SU-DHL-6 (cell line): ENCODE results near the gene DLG2.
"Not testable (repeated sequence)": the region's sequence is repeated elsewhere in the genome, so short reads cannot be mapped to it uniquely, and the experiment has no call there.

Experiments
- H2AFZ ChIP-seq: fragments of 200-600 bp; sonication (generic); 2 replicates; pipeline ENCODE4 v1.6.1; 2014; ENCODE audit warnings: low read depth, mild to moderate bottlenecking, moderate library complexity, mixed read lengths, antibody characterized with exemption, low read length; ENCODE audit not compliant: severe bottlenecking
- H3F3A ChIP-seq: fragments of 200-600 bp; shearing (Covaris generic); 2 replicates; pipeline ENCODE4 v1.6.0; 2016; ENCODE audit warnings: antibody characterized with exemption, mild to moderate bottlenecking; ENCODE audit not compliant: insufficient read depth
- H3K27ac ChIP-seq: fragments of 200-600 bp; sonication (generic); 2 replicates; pipeline ENCODE4 v1.5.1; 2016; ENCODE audit warnings: low read depth, mild to moderate bottlenecking, low read length, moderate library complexity, mixed read lengths
- H3K27me3 ChIP-seq: fragments of 200-600 bp; sonication (generic), shearing (Covaris generic); 2 replicates; pipeline ENCODE4 v1.6.0; 2014; ENCODE audit warnings: mild to moderate bottlenecking, low read length
- H3K36me3 ChIP-seq: fragments of 200-600 bp; sonication (generic); 2 replicates; pipeline ENCODE4 v1.6.1; 2014; ENCODE audit warnings: mild to moderate bottlenecking, low read length, mixed read lengths
- H3K4me2 ChIP-seq: fragments of 300-600, 200-600 bp; shearing (Covaris generic), sonication (generic); 2 replicates; pipeline ENCODE4 v1.6.0; 2014; ENCODE audit warnings: low read length, low read depth, mild to moderate bottlenecking; ENCODE audit not compliant: poor library complexity, severe bottlenecking
- H3K4me3 ChIP-seq: fragments of 200-600 bp; sonication (generic); 2 replicates; pipeline ENCODE4 v1.5.1; 2014; ENCODE audit warnings: antibody characterized with exemption, low read length, mild to moderate bottlenecking, mixed read lengths; ENCODE audit not compliant: insufficient read depth, poor library complexity, severe bottlenecking
- H3K79me2 ChIP-seq: fragments of 200-600 bp; sonication (generic); 2 replicates; pipeline ENCODE4 v1.6.1; 2014; ENCODE audit warnings: mild to moderate bottlenecking, low read length, moderate library complexity; ENCODE audit not compliant: insufficient read depth
- H3K9ac ChIP-seq: fragments of 200-600 bp; sonication (generic); 2 replicates; pipeline ENCODE4 v1.7.0; 2014; ENCODE audit warnings: mild to moderate bottlenecking, low read length
- H3K9me2 ChIP-seq: fragments of 200-600 bp; sonication (generic); replicated peaks from 2 replicates; pipeline ENCODE4 v1.6.1; 2014; ENCODE audit warnings: low read length; ENCODE audit not compliant: insufficient read depth
- H3K9me3 ChIP-seq: fragments of 200-600 bp; sonication (generic); 2 replicates; pipeline ENCODE4 v1.6.1; 2014; ENCODE audit warnings: low read length, mixed read lengths; ENCODE audit not compliant: insufficient read depth
- H4K20me1 ChIP-seq: fragments of 200-600 bp; sonication (generic); 2 replicates; pipeline ENCODE4 v1.6.1; 2014; ENCODE audit warnings: low read depth, mild to moderate bottlenecking, antibody characterized with exemption, low read length, moderate library complexity, mixed read lengths
- EZH2phosphoT487 ChIP-seq: fragments of 200-600 bp; sonication (generic), shearing (Covaris generic); conservative IDR thresholded peaks from 2 replicates; pipeline ENCODE4 v1.6.1; 2018; ENCODE audit warnings: mild to moderate bottlenecking, antibody characterized with exemption, low read length, moderate library complexity, mixed read lengths
- TF ChIP-seq, protein P1 (sequence below): fragments of 200-600 bp; sonication (generic); IDR thresholded peaks from one replicate; pipeline ENCODE4 v1.5.1; 2017; ENCODE audit warnings: antibody characterized with exemption, mild to moderate bottlenecking, low read length, moderate library complexity; ENCODE audit not compliant: insufficient read depth, poor library complexity, severe bottlenecking

DLG2 gene

DNA sequence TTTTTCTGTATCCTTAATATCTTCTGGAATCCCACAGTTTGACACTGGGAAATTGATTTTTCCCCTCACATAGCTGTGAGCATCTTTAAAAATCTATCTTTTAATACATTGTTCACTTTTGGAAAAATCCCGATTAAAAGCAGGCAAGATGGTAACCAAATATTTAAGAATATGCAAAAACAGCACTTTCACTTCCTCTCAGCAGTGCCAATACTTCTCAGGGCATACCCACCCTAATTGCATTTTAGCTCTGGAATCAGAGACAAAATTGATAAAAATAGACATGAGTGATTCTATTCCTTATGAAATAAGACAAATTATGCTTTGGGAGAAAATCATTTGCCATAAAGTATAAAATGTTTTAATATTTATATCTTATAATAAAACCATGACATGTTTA is 2172.5 kb downstream of the DLG2 start:
- Histone ChIP-seq H2AFZ (no peak overlapping the region), H4K20me1 (no peaks in the 10 kb centered on the region), H3F3A (no peaks in the 10 kb centered on the region), H3K36me3 (no peaks in the 10 kb centered on the region), H3K27ac (no peak overlapping the region), H3K27me3 (no peaks in the 10 kb centered on the region), H3K9me2 (no peaks in the 10 kb centered on the region), H3K4me3 (no peak overlapping the region), H3K4me2 (no peak overlapping the region), H3K9me3 (no peaks in the 10 kb centered on the region), H3K79me2 (no peaks in the 10 kb centered on the region), H3K9ac (no peak overlapping the region)
- no peak for TF ChIP-seq EZH2phosphoT487
- TF ChIP-seq, protein P1, sequence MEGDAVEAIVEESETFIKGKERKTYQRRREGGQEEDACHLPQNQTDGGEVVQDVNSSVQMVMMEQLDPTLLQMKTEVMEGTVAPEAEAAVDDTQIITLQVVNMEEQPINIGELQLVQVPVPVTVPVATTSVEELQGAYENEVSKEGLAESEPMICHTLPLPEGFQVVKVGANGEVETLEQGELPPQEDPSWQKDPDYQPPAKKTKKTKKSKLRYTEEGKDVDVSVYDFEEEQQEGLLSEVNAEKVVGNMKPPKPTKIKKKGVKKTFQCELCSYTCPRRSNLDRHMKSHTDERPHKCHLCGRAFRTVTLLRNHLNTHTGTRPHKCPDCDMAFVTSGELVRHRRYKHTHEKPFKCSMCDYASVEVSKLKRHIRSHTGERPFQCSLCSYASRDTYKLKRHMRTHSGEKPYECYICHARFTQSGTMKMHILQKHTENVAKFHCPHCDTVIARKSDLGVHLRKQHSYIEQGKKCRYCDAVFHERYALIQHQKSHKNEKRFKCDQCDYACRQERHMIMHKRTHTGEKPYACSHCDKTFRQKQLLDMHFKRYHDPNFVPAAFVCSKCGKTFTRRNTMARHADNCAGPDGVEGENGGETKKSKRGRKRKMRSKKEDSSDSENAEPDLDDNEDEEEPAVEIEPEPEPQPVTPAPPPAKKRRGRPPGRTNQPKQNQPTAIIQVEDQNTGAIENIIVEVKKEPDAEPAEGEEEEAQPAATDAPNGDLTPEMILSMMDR, result no peak

DNA sequence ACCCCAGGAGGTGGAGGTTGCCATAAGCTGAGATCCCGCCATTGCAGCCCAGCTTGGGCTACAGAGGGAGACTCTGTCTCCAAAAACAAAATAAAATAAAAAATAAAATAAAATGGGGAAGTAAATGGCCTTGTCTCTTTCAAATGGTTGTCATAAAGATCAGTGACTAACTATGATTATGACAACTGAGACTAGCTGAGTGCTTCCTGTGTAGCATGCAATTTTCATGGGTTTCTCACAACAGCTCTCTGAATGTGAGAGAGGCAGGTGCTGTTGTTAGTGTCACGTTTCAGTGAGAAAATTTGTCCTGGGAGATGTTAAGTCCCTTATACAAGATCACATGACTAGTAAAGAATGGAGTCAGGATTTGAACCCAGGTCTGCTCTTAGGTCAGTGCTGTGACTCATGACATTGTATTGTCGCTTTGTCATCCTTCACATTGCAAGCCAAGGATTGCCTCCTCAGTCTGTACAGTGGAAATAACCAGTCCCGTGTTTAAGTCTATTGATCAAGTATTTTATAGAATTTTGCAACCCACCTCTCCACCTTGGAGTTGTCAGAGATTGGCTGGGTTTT is 2177.7 kb downstream of the DLG2 start:
- H3K36me3 ChIP-seq, result no peaks in the 10 kb centered on the region
- H3F3A ChIP-seq, result no peaks in the 10 kb centered on the region
- no peaks in the 10 kb centered on the region for H3K9me2 ChIP-seq
- H3K9ac ChIP-seq, result no peak overlapping the region
- no peak overlapping the region for H3K4me3 ChIP-seq
- H2AFZ ChIP-seq, result no peak overlapping the region
- no peak for TF ChIP-seq EZH2phosphoT487
- TF ChIP-seq, protein P1, result no peak
- H3K9me3 ChIP-seq, result no peaks in the 10 kb centered on the region
- H3K79me2 ChIP-seq, result no peaks in the 10 kb centered on the region
- no peaks in the 10 kb centered on the region for H3K27me3 ChIP-seq
- no peaks in the 10 kb centered on the region for H4K20me1 ChIP-seq
- no peak overlapping the region for H3K27ac ChIP-seq
- H3K4me2 ChIP-seq, result no peak overlapping the region

DNA sequence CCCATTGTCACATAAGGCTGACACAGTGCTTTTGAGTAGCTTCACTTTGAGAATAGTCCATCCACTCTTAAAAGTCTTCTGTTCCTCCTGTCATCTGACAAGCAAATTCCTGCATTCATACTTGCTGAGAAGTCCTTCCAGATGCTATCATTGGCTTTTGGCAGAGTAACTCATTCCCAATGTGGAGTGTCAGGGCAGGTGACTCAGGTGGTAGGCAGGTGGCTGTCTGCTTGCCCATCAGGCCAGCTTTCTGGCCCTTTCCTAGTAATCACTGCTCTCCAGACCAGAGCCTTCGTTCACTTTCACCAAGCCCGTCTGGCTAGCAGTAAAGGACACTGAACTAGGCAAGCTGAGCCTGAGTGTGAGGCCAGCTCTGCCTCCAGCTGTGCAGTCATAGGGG is 2178.5 kb downstream of the DLG2 start:
- TF ChIP-seq, protein P1, result no peak
- TF ChIP-seq EZH2phosphoT487, result no peak
- Histone ChIP-seq H3K27me3 (no peaks in the 10 kb centered on the region), H3K27ac (no peak overlapping the region), H3F3A (no peaks in the 10 kb centered on the region), H2AFZ (no peak overlapping the region), H3K9me2 (no peaks in the 10 kb centered on the region), H3K79me2 (no peaks in the 10 kb centered on the region), H3K36me3 (no peaks in the 10 kb centered on the region), H4K20me1 (no peaks in the 10 kb centered on the region), H3K9me3 (no peaks in the 10 kb centered on the region), H3K4me2 (no peak overlapping the region), H3K4me3 (no peak overlapping the region), H3K9ac (no peak overlapping the region)

DNA sequence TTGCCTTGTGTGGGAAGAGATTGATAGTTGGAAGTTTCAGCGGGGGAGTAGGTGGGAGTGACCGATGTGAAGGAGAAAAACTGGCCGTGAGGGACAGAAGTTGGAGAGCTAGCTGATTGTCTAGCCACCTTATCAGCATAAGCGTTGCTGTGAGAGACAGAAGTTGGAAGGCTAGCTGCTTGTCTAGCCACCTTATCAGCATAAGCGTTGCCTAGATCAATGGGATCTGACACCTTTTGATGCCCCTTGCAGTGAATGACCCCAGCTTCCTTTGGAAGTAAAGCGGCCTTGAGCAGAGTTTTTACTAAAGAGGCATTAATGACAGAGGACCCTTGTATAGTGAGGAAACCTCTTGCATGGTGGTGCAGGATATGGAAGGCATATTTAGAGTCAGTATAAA is 2183.3 kb downstream of the DLG2 start:
- H3K9me2 ChIP-seq, H3K9ac ChIP-seq, H3K79me2 ChIP-seq, H3F3A ChIP-seq, H3K4me2 ChIP-seq, H3K9me3 ChIP-seq, H2AFZ ChIP-seq, H3K4me3 ChIP-seq, H4K20me1 ChIP-seq, H3K36me3 ChIP-seq, H3K27ac ChIP-seq, H3K27me3 ChIP-seq: not testable (repeated sequence)
